Measurements from ENCODE around the gene CCDC85C. TPM values are rescaled to one million over a fixed set of nuclear protein-coding genes. Genes with fewer than 3 reads are reported as not detected.

The CCDC85C gene
- total RNA-seq, 1 experiment from 2014 or later, result 35.8 TPM

DNA sequence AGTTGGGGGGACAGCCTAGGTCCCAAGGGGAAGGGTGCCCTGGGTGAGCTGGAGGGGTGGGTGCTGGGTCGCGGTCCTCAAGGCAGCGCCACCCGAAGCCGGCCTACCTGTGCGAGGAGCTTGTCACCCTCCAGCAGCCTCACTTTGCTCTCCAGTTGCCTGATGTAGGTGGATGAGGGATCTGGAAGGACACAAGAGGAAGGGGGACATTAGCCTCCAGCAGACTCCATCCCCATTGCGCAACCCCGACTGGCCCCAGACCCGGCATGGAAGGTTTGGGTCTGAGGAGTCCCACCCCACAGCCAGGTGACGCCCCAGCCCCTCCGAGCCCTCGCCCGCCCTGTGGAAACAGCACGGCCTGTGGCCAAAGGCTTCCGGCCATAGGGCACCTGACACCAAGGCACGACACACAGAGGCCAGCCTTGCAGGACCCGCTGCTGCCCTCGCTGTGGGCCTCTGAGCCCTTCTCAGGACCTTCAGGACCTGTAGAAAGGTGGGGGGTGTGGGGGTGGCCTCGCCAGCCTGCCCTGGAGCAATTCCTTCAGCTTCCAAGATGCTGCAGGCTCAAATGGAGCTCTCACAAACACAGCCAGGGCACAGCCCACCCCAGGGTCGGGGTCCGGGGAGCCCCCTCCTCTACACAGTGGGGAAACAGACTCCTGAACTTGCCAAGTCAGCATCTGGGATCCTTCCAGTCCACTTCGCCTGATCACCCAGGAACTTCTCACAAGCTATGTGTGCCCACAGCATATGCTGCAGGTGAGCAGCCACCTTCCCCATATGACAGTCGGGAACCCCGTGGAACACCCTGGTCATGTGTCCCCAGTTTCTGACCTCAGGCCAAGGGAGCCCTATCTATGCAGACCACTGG lies 67.9 kb downstream of the CCDC85C start (continued):
- TF ChIP-seq ARID4B (CRISPR knock-in tag; IDR thresholded peaks at IDR 0.05; ENCODE audit: borderline replicate concordance) (no peak), ZNF423 (CRISPR knock-in tag; IDR thresholded peaks at IDR 0.05) (no peak), NR3C1 (CRISPR knock-in tag; conservative IDR thresholded peaks at IDR 0.05; ENCODE audit: low read depth) (no peak), NFATC4 (CRISPR knock-in tag; IDR thresholded peaks at IDR 0.05) (no peak)

- DNase-seq (ENCODE audit: low spot score) (no peak), ATAC-seq (no peak)
- H3K9me3 Mint-ChIP-seq, result no peaks in the 10 kb centered on the region
- H3K4me3 Mint-ChIP-seq, result no peak overlapping the region
- no peaks in the 10 kb centered on the region for H3K27me3 Mint-ChIP-seq (ENCODE audit: low read depth)
- ChIA-PET CTCF (interaction anchor here (1.3 kb wide), 1 partner anchor 11 kb away, joined by 3 read pairs; no protein-coding TSS in a partner anchor), POLR2A (interaction anchor here (1.2 kb wide), 1 partner anchor 58 kb away, joined by 3 read pairs; no protein-coding TSS in a partner anchor)
- no peak overlapping the region for H3K27ac Mint-ChIP-seq
- no peaks in the 10 kb centered on the region for H3K36me3 Mint-ChIP-seq
- peaks cover 31% of the 10 kb centered on the region for H3K4me1 Mint-ChIP-seq
- no peak for TF ChIP-seq ZNF425 (CRISPR knock-in tag; conservative IDR thresholded peaks at IDR 0.05)
- TF ChIP-seq E2F5 (CRISPR knock-in tag; IDR thresholded peaks at IDR 0.05), result no peak
- TF ChIP-seq, protein P1, sequence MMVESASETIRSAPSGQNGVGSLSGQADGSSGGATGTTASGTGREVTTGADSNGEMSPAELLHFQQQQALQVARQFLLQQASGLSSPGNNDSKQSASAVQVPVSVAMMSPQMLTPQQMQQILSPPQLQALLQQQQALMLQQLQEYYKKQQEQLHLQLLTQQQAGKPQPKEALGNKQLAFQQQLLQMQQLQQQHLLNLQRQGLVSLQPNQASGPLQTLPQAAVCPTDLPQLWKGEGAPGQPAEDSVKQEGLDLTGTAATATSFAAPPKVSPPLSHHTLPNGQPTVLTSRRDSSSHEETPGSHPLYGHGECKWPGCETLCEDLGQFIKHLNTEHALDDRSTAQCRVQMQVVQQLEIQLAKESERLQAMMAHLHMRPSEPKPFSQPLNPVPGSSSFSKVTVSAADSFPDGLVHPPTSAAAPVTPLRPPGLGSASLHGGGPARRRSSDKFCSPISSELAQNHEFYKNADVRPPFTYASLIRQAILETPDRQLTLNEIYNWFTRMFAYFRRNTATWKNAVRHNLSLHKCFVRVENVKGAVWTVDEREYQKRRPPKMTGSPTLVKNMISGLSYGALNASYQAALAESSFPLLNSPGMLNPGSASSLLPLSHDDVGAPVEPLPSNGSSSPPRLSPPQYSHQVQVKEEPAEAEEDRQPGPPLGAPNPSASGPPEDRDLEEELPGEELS (CRISPR knock-in tag; IDR thresholded peaks at IDR 0.05), result no peak
- no peak for TF ChIP-seq TCF7 (CRISPR knock-in tag; IDR thresholded peaks at IDR 0.05; ENCODE audit: low read depth)
- TF ChIP-seq FOXK1 (CRISPR knock-in tag; IDR thresholded peaks at IDR 0.05), result no peak
- TF ChIP-seq AR (CRISPR knock-in tag; IDR thresholded peaks at IDR 0.05), result no peak
- TF ChIP-seq MYBL2 (CRISPR knock-in tag; IDR thresholded peaks at IDR 0.05), result no peak
- TF ChIP-seq KAT7 (CRISPR knock-in tag; IDR thresholded peaks at IDR 0.05; ENCODE audit: borderline replicate concordance), result no peak
- no peak for TF ChIP-seq ATF6 (CRISPR knock-in tag; IDR thresholded peaks at IDR 0.05)
- no peak for TF ChIP-seq ZNF263 (CRISPR knock-in tag; IDR thresholded peaks at IDR 0.05; ENCODE audit: low read depth)
- TF ChIP-seq, protein P2, sequence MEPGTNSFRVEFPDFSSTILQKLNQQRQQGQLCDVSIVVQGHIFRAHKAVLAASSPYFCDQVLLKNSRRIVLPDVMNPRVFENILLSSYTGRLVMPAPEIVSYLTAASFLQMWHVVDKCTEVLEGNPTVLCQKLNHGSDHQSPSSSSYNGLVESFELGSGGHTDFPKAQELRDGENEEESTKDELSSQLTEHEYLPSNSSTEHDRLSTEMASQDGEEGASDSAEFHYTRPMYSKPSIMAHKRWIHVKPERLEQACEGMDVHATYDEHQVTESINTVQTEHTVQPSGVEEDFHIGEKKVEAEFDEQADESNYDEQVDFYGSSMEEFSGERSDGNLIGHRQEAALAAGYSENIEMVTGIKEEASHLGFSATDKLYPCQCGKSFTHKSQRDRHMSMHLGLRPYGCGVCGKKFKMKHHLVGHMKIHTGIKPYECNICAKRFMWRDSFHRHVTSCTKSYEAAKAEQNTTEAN (CRISPR knock-in tag; IDR thresholded peaks at IDR 0.05), result no peak
Measured at GRCh38 chr14:99535448-99535847, 68.6 kb downstream of the CCDC85C start.
